CD8-positive, alpha-beta memory T cell (primary cell): ENCODE measurements around the gene ANKRD29. TPM values are rescaled to one million over a fixed set of nuclear protein-coding genes. Genes with fewer than 3 reads are reported as not detected.
A peak's percentile ranks its signal among the peaks of the same experiment; 100 is the strongest.

Experiments used
- CTCF ChIA-PET: fragments of 350-600 bp; sonication (Branson Sonifier 250); formaldehyde crosslinking; loops from one replicate; lab custom pipeline; 2021; ENCODE audit warnings: antibody characterized with exemption; lab: Charles Lee
- POLR2A ChIA-PET: fragments of 350-600 bp; sonication (Branson Sonifier 250); formaldehyde crosslinking; loops from one replicate; lab custom pipeline; 2021; ENCODE audit warnings: antibody characterized with exemption; lab: Charles Lee
- DNase-seq, 5 donors: peaks; one replicate each; pipeline versions ENCODE4 v3.0.0 to v3.0.0-alpha.2; 2020 to 2022; ENCODE audit warnings: mixed read lengths in 1 of 5
- H3K27ac ChIP-seq: one replicate; pipeline ENCODE4 v1.7.0; 2013; ENCODE audit warnings: low read depth, mild to moderate bottlenecking, low read length, moderate library complexity
- H3K27me3 ChIP-seq: 2 replicates; pipeline ENCODE4 v1.7.0; 2013; ENCODE audit warnings: low read length, mild to moderate bottlenecking; ENCODE audit not compliant: insufficient read depth, poor library complexity, severe bottlenecking
- H3K36me3 ChIP-seq: 2 replicates; pipeline ENCODE4 v1.7.0; 2013; ENCODE audit warnings: mild to moderate bottlenecking, low read length, moderate library complexity; ENCODE audit not compliant: insufficient read depth
- H3K4me1 ChIP-seq: 2 replicates; pipeline ENCODE4 v1.7.0; 2013; ENCODE audit warnings: mild to moderate bottlenecking, low read length, moderate library complexity; ENCODE audit not compliant: insufficient read depth
- H3K4me3 ChIP-seq: 2 replicates; pipeline ENCODE4 v1.7.0; 2013; ENCODE audit warnings: mild to moderate bottlenecking, low read length
- H3K9me3 ChIP-seq: 2 replicates; pipeline ENCODE4 v1.7.0; 2013; ENCODE audit warnings: mild to moderate bottlenecking, low read length
- H3K27ac Mint-ChIP-seq, 8 donors: one replicate each; pipeline ENCODE4 v1.8.0; 2020 to 2021; ENCODE audit warnings: mixed read lengths in 8 of 8, mild to moderate bottlenecking in 6 of 8, inconsistent platforms in 3 of 8, moderate library complexity in 3 of 8
- H3K27me3 Mint-ChIP-seq, 2 donors: one replicate each; pipeline ENCODE4 v1.8.0; 2020 to 2021; ENCODE audit warnings: mixed read lengths in 2 of 2, mild to moderate bottlenecking in 1 of 2, moderate library complexity in 1 of 2
- H3K36me3 Mint-ChIP-seq, 3 donors: one replicate each; pipeline ENCODE4 v1.8.0; 2020 to 2021; ENCODE audit warnings: mixed read lengths in 3 of 3, inconsistent platforms in 1 of 3, mild to moderate bottlenecking in 1 of 3
- H3K4me1 Mint-ChIP-seq, 3 donors: one replicate each; pipeline ENCODE4 v1.8.0; 2020 to 2021; ENCODE audit warnings: mixed read lengths in 3 of 3, inconsistent platforms in 1 of 3, mild to moderate bottlenecking in 1 of 3
- H3K4me3 Mint-ChIP-seq, 7 donors: one replicate each; pipeline ENCODE4 v1.8.0; 2020 to 2021; ENCODE audit warnings: mixed read lengths in 7 of 7, mild to moderate bottlenecking in 6 of 7, moderate library complexity in 4 of 7, inconsistent platforms in 2 of 7
- H3K9me3 Mint-ChIP-seq, 5 donors: one replicate each; pipeline ENCODE4 v1.8.0; 2020 to 2022; ENCODE audit warnings: mixed read lengths in 5 of 5, mild to moderate bottlenecking in 3 of 5, moderate library complexity in 2 of 5, inconsistent platforms in 1 of 5
- polyA plus RNA-seq: library from polyadenylated mRNA; unstranded; fragments of 300-500 nt; fragmentation: Illumina TruSeq; gene quantifications from one replicate; pipeline ENCODE4 v1.2.3, GENCODE V29; 2021
- total RNA-seq, 2 experiments: library from RNA; stranded (reverse); gene quantifications; one replicate each; pipeline ENCODE4 v1.2.3, GENCODE V29; 2021

ANKRD29 gene
- total and polyA plus RNA-seq, 3 experiments from 2014 or later: not detected

DNA sequence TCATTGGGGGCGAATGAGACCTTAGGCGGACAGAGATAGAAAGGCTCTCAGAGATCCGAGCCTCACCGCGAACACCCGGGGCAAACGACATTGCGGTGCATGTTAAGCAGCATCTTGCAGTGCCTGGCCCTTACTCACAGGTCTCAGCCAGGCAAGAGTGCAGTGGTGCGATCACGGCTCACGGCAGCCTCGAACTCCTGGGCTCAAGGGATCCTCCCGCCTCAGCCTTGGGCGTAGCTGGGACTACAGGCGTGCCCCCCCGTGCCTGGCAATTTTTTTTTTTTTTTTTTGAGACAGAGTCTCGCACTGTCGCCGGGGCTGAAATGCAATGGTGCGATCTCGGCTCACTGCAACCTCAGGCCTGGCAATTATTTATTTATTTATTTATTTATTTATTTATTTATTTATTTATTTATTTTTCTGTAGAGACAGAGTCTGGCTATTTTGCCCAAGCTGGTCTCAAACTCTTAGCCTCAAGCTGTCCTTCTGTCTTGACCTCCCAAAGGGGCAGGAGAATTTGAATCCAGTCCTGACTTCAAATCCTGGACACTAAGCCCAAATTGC, 27.9 kb upstream of the ANKRD29 start:
- no peaks in the 10 kb centered on the region for H3K9me3 Mint-ChIP-seq
- peak overlapping the region; percentile 34 to 87 (median 67) for H3K4me3 Mint-ChIP-seq
- no peaks in the 10 kb centered on the region for H3K9me3 ChIP-seq
- no peak overlapping the region for H3K4me3 ChIP-seq
- no peak overlapping the region for H3K27ac ChIP-seq
- DNase-seq: no peak
- no peaks in the 10 kb centered on the region for H3K36me3 ChIP-seq
- peaks cover 7 to 13% (median 10%) of the 10 kb centered on the region in 3 donors for H3K4me1 Mint-ChIP-seq
- peaks cover 22% of the 10 kb centered on the region for H3K27me3 ChIP-seq
- no peaks in the 10 kb centered on the region for H3K36me3 Mint-ChIP-seq
- peaks cover 29 to 50% of the 10 kb centered on the region in 2 donors for H3K27me3 Mint-ChIP-seq
- POLR2A ChIA-PET: no interaction called here
- peaks cover 6% of the 10 kb centered on the region for H3K4me1 ChIP-seq
- H3K27ac Mint-ChIP-seq: peak overlapping the region in 1 of 8 donors; percentile 39
- CTCF ChIA-PET: interaction anchor here (1.4 kb wide), 1 partner anchor 14 kb away, joined by 3 read pairs; no protein-coding TSS in a partner anchor

DNA sequence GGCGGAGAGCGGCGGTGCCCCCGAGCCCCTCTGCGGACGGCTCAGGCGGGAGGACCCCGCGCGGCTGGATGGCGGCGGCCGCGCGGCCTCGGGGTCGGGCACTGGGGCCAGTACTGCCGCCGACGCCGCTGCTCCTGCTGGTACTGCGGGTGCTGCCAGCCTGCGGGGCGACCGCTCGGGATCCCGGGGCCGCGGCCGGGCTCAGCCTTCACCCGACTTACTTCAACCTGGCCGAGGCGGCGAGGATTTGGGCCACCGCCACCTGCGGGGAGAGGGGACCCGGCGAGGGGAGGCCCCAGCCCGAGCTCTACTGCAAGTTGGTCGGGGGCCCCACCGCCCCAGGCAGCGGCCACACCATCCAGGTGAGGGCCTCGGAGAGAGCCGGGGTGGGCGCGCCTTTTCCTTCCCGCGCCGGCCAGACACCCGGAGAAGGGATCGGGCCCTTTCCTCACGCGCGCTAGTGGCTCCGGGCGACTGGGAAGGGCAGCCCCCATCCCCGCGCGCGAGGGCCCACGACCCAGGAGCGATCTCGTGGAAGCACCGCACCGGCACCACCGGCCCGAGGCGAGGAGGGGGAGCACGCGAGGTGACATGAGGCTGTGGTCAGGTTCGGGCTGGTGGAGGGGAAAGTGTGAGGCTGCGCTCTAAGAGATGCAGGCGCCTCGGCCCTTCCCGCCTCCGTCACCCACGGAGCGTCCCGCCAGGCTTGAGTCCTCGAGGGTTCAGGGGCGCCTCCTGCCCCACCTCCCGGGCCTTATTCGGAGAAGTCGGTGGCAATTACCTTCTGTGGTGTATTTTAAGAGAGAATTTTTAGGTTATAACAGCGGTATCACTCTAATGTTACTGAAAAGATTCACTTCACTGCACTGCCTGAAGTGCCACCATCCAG, 27.1 kb upstream of the ANKRD29 start:
- no peak overlapping the region for H3K27ac ChIP-seq
- Mint-ChIP-seq H3K36me3 (no peaks in the 10 kb centered on the region), H3K4me1 (peaks cover 7 to 13% (median 10%) of the 10 kb centered on the region in 3 donors), H3K27me3 (peaks cover 29 to 50% of the 10 kb centered on the region in 2 donors), H3K4me3 (peak overlapping the region; percentile 34 to 87 (median 67)), H3K9me3 (no peaks in the 10 kb centered on the region), H3K27ac (peak overlapping the region in 1 of 8 donors; percentile 39)
- peak in 1 of 5 donors; percentile 9 for DNase-seq
- no peaks in the 10 kb centered on the region for H3K9me3 ChIP-seq
- peaks cover 22% of the 10 kb centered on the region for H3K27me3 ChIP-seq
- H3K4me3 ChIP-seq: no peak overlapping the region
- POLR2A ChIA-PET: no interaction called here
- CTCF ChIA-PET: interaction anchor here (0.8 kb wide), 1 partner anchor 13 kb away, joined by 3 read pairs; no protein-coding TSS in a partner anchor
- peaks cover 6% of the 10 kb centered on the region for H3K4me1 ChIP-seq
- no peaks in the 10 kb centered on the region for H3K36me3 ChIP-seq

DNA sequence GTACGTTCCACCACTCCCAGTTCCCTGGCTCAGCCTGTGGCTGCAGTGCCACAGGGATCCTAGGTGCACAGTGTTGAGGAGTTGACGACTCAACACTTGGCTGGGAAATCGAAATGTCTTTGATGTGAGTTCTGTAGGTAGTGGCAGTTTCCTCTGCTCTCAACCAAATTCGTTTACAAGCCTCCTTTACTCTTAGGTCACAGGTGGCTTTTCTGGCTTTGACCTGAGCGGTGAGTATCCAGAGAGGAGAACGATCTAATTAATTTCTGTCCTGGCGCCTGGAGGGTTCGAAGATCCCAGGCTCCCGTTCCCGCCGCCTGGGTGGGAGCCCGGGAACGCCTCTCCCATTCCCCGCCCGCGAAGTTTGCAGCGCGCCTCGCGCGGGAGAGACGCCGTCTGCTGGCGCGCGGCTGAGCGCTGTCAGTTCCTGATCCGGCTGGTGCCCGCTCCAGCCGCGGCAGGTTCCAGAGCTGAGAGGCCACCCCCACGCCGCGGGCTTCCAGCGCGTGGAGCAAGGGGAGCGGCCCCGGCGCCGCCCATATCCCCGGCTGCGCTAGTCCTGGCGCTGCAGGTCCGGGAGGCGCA, 26.4 kb upstream of the ANKRD29 start, which contains the start of gene LAMA3:
Gene LAMA3, plus strand, starts transcription at position 423 of the 585 bp plus-strand sequence. CDS start 231 bp downstream, outside the sequence.
- Histone ChIP-seq H3K36me3 (no peaks in the 10 kb centered on the region), H3K27me3 (peaks cover 22% of the 10 kb centered on the region), H3K27ac (no peak within 1 kb of the TSS), H3K4me3 (peak within 1 kb of the TSS; percentile 19), H3K9me3 (no peaks in the 10 kb centered on the region), H3K4me1 (peaks cover 6% of the 10 kb centered on the region)
- Mint-ChIP-seq H3K9me3 (no peaks in the 10 kb centered on the region), H3K4me3 (peak within 1 kb of the TSS; percentile 46 to 87 (median 67)), H3K27ac (peak within 1 kb of the TSS in 1 of 8 donors; percentile 39), H3K36me3 (no peaks in the 10 kb centered on the region), H3K27me3 (peaks cover 29 to 57% of the 10 kb centered on the region in 2 donors), H3K4me1 (peaks cover 7 to 13% (median 10%) of the 10 kb centered on the region in 3 donors)
- POLR2A ChIA-PET: no interaction called here
- CTCF ChIA-PET: interaction anchor here (0.8 kb wide), 1 partner anchor 13 kb away, joined by 3 read pairs; no protein-coding TSS in a partner anchor
- DNase-seq: peak in 3 of 5 donors; percentile 3 to 22 (median 13)

DNA sequence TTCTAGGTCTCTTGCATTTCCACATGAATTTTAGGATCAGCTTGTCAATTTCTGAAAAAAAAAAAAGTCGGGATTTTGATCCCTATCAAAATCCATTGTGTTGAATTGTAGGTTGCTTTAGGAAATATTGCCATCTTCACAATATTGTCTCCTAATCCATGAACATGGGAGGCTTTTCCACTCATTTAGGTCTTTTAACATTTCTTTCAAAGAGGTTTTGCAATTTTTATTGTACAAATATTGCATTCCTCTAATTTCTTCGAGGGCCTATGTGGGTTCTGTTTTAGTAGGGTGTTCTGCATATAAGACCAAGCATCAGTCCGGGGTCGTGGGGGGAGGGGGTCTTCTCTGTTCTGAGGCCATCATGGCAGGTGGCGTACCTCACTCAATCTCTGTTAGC, 25.8 kb upstream of the ANKRD29 start:
- Mint-ChIP-seq H3K27ac (no peak overlapping the region), H3K4me3 (peak overlapping the region in 3 of 7 donors; percentile 65 to 75 (median 66)), H3K36me3 (no peaks in the 10 kb centered on the region), H3K9me3 (no peaks in the 10 kb centered on the region), H3K4me1 (peaks cover 7 to 13% (median 10%) of the 10 kb centered on the region in 3 donors), H3K27me3 (peaks cover 33 to 58% of the 10 kb centered on the region in 2 donors)
- no peaks in the 10 kb centered on the region for H3K9me3 ChIP-seq
- DNase-seq: no peak
- POLR2A ChIA-PET: no interaction called here
- CTCF ChIA-PET: interaction anchor here (1.0 kb wide), 1 partner anchor 190 kb away, joined by 3 read pairs; no protein-coding TSS in a partner anchor
- peaks cover 6% of the 10 kb centered on the region for H3K4me1 ChIP-seq
- no peak overlapping the region for H3K27ac ChIP-seq
- peaks cover 22% of the 10 kb centered on the region for H3K27me3 ChIP-seq
- no peaks in the 10 kb centered on the region for H3K36me3 ChIP-seq
- no peak overlapping the region for H3K4me3 ChIP-seq

DNA sequence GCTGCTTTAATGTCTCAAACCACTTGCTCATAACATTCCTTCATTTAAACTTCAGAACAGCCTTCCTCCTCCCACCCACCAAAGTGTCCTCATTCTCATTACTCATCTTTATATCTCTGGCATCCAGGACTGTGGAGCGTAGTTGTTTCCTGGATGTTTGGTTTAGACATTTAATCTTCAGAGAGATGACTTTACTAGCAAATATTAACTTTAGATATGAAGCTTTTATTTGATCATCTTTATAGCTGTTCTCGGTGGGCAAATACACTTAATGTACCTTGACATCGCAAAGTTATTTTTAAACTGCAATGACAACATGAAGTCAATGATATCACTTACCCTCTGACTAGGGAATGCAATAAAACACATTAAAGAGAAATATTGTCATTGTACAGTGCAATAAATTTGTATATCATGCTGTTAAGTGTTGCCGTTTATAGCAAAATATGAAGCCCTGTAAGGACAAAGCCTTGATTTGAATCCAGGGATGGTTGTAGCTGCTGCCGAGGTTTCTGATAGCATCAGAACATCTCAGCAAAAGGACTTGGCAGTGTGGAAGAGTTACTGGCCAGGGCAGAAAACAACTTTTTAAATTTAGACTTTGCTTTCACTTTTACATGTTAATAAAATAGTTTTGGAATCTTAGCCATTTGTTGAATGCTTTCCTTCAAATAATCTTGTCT, 21.9 kb upstream of the ANKRD29 start:
- H3K36me3 Mint-ChIP-seq: no peaks in the 10 kb centered on the region
- Histone ChIP-seq H3K36me3 (no peaks in the 10 kb centered on the region), H3K27me3 (peaks cover 17% of the 10 kb centered on the region), H3K9me3 (no peaks in the 10 kb centered on the region), H3K4me1 (peaks cover 6% of the 10 kb centered on the region), H3K4me3 (no peak overlapping the region), H3K27ac (no peak overlapping the region)
- peaks cover 5 to 7% (median 5%) of the 10 kb centered on the region in 3 donors for H3K4me1 Mint-ChIP-seq
- POLR2A ChIA-PET: interaction anchor here (0.7 kb wide), 1 partner anchor 19 kb away, joined by 3 read pairs; no protein-coding TSS in a partner anchor
- no peak overlapping the region for H3K4me3 Mint-ChIP-seq
- no peaks in the 10 kb centered on the region for H3K9me3 Mint-ChIP-seq
- DNase-seq: no peak
- peaks cover 36 to 71% of the 10 kb centered on the region in 2 donors for H3K27me3 Mint-ChIP-seq
- CTCF ChIA-PET: interaction anchor here (1.0 kb wide), 1 partner anchor 18 kb away, joined by 4 read pairs; no protein-coding TSS in a partner anchor
- H3K27ac Mint-ChIP-seq: no peak overlapping the region

DNA sequence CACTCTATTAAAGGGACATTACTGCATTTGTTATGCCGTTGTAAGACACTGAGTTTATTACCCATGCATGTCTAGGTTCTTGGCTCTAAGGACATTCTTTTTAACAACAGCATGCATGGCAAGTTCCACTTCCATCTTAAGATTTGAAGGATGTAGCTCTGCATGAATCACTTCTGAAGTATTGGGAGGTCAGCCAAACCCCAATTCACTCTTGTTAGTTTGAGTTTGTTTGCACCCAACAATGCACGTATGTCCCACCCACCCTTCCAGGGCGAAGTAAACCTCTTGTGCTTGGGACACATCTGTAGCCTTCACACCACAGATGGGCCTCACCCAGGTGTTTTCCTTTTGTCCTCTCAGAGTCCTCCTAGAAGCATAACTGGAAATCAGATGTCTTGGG, 21.0 kb upstream of the ANKRD29 start:
- Histone ChIP-seq H3K4me3 (no peak overlapping the region), H3K9me3 (no peaks in the 10 kb centered on the region), H3K36me3 (no peaks in the 10 kb centered on the region), H3K4me1 (peaks cover under 1% of the 10 kb centered on the region), H3K27me3 (peaks cover 13% of the 10 kb centered on the region), H3K27ac (no peak overlapping the region)
- Mint-ChIP-seq H3K27ac (no peak overlapping the region), H3K27me3 (peaks cover 29 to 75% of the 10 kb centered on the region in 2 donors), H3K36me3 (peaks cover 0 to 6% (median 0%) of the 10 kb centered on the region in 3 donors), H3K4me3 (no peak overlapping the region), H3K9me3 (peaks cover 0 to 1% (median 0%) of the 10 kb centered on the region in 5 donors), H3K4me1 (peaks cover 0 to 1% (median 1%) of the 10 kb centered on the region in 3 donors)
- POLR2A ChIA-PET: no interaction called here
- CTCF ChIA-PET: no interaction called here
- DNase-seq: no peak

DNA sequence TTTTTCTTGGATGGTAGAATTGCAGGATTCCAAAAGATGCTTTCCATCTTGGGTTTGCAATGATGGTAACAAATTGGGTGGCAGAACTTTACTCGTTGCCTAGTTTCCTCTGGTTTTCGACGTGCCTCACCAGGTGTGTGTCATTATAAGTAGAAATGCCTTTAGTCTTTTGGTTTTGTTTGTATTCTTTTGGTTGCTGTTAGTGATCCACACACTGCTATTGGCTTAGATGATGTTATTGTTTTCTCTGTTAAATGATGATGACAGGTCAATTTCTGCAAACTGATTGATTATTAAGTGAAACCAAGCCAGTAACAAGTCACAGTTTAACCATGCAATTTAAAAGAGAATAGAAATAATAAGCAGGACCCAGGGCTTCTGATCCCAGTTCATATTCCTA, 20.4 kb upstream of the ANKRD29 start:
- peaks cover 24 to 73% of the 10 kb centered on the region in 2 donors for H3K27me3 Mint-ChIP-seq
- no peaks in the 10 kb centered on the region for H3K4me1 Mint-ChIP-seq
- Histone ChIP-seq H3K9me3 (no peaks in the 10 kb centered on the region), H3K4me3 (no peak overlapping the region), H3K27ac (no peak overlapping the region), H3K36me3 (no peaks in the 10 kb centered on the region), H3K27me3 (peaks cover 9% of the 10 kb centered on the region), H3K4me1 (no peaks in the 10 kb centered on the region)
- no peak overlapping the region for H3K27ac Mint-ChIP-seq
- POLR2A ChIA-PET: no interaction called here
- peaks cover 0 to 6% (median 0%) of the 10 kb centered on the region in 3 donors for H3K36me3 Mint-ChIP-seq
- DNase-seq: no peak
- H3K9me3 Mint-ChIP-seq: peaks cover 0 to 1% (median 0%) of the 10 kb centered on the region in 5 donors
- H3K4me3 Mint-ChIP-seq: no peak overlapping the region
- CTCF ChIA-PET: no interaction called here
